HepG2 (cell line): ENCODE measurements around the gene BRIP1.

Experiments used
- KLF12 ChIP-seq: sonication (generic); formaldehyde crosslinking; IDR thresholded peaks from 2 replicates; pipeline ENCODE4 v1.4.0; 2020; ENCODE audit warnings: missing genetic modification reagents, borderline replicate concordance
- MBNL3 ChIP-seq: fragments of 250-450 bp; sonication (Bioruptor Pico); conservative IDR thresholded peaks from 2 replicates; pipeline ENCODE4 v1.8.0; 2022; ENCODE audit warnings: mild to moderate bottlenecking, inconsistent platforms
- RAD21 ChIP-seq: fragments of 450-650 bp; formaldehyde crosslinking; IDR thresholded peaks from 2 replicates; pipeline ENCODE4 v1.5.0; 2020; ENCODE audit warnings: mild to moderate bottlenecking
- REXO4 ChIP-seq: sonication (generic); formaldehyde crosslinking; IDR thresholded peaks from 2 replicates; pipeline ENCODE4 v1.8.0; 2022; ENCODE audit warnings: missing genetic modification reagents, mild to moderate bottlenecking, borderline replicate concordance
- SOX6 ChIP-seq, 2 experiments: fragments of 450-650 bp in 1 of 2; sonication (generic) in 1 of 2; formaldehyde crosslinking in 1 of 2; IDR thresholded peaks; 2 replicates each; pipeline versions ENCODE4 v1.4.0 to v1.6.1; 2017 to 2020; ENCODE audit warnings: antibody characterized with exemption in 1 of 2, mild to moderate bottlenecking in 1 of 2, missing genetic modification reagents in 1 of 2
- ZNF124 ChIP-seq: sonication (generic); formaldehyde crosslinking; IDR thresholded peaks from 2 replicates; pipeline ENCODE4 v1.4.0; 2020; ENCODE audit warnings: missing genetic modification reagents
- ZNF292 ChIP-seq: sonication (generic); formaldehyde crosslinking; IDR thresholded peaks from 2 replicates; pipeline ENCODE4 v1.8.1; 2022; ENCODE audit warnings: mild to moderate bottlenecking, low read depth, missing genetic modification reagents, borderline replicate concordance
- TF ChIP-seq, protein P1 (sequence below): sonication (generic); formaldehyde crosslinking; IDR thresholded peaks from 2 replicates; pipeline ENCODE4 v1.5.0; 2020; ENCODE audit warnings: mild to moderate bottlenecking, missing genetic modification reagents, moderate library complexity
- TF ChIP-seq, protein P2 (sequence below): sonication (generic); formaldehyde crosslinking; IDR thresholded peaks from 2 replicates; pipeline ENCODE4 v1.8.0; 2022; ENCODE audit warnings: mild to moderate bottlenecking, missing genetic modification reagents; ENCODE audit not compliant: insufficient replicate concordance

DNA sequence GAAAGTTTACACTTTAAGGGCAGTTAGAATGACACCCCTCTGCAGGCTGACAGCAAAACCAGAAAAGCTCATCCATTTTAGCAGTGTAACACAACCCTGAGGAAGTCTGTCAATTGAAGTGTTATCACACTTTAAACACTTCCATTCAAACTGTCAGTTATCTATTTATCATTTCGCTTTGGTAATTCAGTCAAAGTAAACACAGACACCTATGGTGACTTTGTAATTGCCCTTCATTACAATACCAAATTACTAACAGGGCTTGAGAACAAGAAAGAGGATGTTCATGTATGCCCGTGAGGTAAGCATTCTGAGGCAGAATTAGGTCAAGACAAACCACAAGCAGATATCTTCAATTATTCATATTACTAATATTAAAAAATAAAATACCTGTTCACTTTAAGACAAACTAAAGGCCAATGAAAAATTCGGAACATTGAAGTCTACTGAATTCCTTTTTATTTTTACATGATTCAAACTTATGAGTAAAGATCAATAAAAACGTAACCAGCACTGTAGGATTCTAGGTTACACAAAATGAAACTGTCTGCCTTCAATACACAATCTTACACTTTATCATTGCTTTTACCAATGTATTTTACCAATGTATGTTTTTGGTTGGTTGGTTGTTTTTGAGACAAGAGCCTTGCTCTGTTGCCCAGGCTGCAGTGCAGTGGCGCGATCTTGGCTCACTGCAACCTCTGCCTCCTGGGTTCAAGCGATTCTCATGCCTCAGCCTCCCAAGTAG is 57.1 kb downstream of the BRIP1 start:
- TF ChIP-seq, protein P1, sequence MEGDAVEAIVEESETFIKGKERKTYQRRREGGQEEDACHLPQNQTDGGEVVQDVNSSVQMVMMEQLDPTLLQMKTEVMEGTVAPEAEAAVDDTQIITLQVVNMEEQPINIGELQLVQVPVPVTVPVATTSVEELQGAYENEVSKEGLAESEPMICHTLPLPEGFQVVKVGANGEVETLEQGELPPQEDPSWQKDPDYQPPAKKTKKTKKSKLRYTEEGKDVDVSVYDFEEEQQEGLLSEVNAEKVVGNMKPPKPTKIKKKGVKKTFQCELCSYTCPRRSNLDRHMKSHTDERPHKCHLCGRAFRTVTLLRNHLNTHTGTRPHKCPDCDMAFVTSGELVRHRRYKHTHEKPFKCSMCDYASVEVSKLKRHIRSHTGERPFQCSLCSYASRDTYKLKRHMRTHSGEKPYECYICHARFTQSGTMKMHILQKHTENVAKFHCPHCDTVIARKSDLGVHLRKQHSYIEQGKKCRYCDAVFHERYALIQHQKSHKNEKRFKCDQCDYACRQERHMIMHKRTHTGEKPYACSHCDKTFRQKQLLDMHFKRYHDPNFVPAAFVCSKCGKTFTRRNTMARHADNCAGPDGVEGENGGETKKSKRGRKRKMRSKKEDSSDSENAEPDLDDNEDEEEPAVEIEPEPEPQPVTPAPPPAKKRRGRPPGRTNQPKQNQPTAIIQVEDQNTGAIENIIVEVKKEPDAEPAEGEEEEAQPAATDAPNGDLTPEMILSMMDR (CRISPR knock-in tag): no peak
- no peak for TF ChIP-seq ZNF124 (CRISPR knock-in tag)
- no peak for TF ChIP-seq KLF12
- TF ChIP-seq, protein P2, sequence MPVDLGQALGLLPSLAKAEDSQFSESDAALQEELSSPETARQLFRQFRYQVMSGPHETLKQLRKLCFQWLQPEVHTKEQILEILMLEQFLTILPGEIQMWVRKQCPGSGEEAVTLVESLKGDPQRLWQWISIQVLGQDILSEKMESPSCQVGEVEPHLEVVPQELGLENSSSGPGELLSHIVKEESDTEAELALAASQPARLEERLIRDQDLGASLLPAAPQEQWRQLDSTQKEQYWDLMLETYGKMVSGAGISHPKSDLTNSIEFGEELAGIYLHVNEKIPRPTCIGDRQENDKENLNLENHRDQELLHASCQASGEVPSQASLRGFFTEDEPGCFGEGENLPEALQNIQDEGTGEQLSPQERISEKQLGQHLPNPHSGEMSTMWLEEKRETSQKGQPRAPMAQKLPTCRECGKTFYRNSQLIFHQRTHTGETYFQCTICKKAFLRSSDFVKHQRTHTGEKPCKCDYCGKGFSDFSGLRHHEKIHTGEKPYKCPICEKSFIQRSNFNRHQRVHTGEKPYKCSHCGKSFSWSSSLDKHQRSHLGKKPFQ (CRISPR knock-in tag): no peak
- TF ChIP-seq RAD21: no peak
- no peak for TF ChIP-seq ZNF292 (CRISPR knock-in tag)
- no peak for TF ChIP-seq REXO4 (CRISPR knock-in tag)
- no peak for TF ChIP-seq MBNL3 (CRISPR knock-in tag)
- no peak for TF ChIP-seq SOX6 (IDR thresholded peaks at IDR 0.05)
- TF ChIP-seq SOX6 (CRISPR knock-in tag; IDR thresholded peaks at IDR 0.05): no peak
